GM12801 (cell line): ENCODE measurements around the gene TRAK1.

ENCODE experiments used
- TF ChIP-seq, protein P1 (sequence below): IDR thresholded peaks from one replicate; pipeline ENCODE4 v1.5.1; 2011; ENCODE audit warnings: control low read depth; ENCODE audit not compliant: insufficient read length; ENCODE audit errors: extremely low read depth

The TRAK1 gene

DNA sequence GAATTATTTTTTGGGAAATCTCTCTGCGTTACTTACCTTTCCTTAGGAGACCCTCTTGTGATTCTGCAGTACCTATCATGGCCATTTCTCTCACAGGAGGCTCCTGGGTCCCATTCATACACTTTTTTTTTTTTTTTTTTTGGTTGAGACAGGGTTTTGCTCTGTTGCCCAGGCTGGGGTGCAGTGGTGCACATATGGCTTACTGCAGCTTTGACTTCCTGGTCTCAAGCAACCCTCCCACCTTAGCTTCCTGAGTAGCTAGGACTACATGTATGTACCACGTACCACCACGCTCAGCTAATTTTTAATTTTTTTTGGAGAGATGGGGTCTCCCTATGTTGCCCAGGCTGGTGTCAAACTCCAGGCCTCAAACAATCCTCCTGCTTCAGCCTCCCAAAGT is 36.1 kb downstream of the TRAK1 start:
- TF ChIP-seq, protein P1, sequence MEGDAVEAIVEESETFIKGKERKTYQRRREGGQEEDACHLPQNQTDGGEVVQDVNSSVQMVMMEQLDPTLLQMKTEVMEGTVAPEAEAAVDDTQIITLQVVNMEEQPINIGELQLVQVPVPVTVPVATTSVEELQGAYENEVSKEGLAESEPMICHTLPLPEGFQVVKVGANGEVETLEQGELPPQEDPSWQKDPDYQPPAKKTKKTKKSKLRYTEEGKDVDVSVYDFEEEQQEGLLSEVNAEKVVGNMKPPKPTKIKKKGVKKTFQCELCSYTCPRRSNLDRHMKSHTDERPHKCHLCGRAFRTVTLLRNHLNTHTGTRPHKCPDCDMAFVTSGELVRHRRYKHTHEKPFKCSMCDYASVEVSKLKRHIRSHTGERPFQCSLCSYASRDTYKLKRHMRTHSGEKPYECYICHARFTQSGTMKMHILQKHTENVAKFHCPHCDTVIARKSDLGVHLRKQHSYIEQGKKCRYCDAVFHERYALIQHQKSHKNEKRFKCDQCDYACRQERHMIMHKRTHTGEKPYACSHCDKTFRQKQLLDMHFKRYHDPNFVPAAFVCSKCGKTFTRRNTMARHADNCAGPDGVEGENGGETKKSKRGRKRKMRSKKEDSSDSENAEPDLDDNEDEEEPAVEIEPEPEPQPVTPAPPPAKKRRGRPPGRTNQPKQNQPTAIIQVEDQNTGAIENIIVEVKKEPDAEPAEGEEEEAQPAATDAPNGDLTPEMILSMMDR = no peak

DNA sequence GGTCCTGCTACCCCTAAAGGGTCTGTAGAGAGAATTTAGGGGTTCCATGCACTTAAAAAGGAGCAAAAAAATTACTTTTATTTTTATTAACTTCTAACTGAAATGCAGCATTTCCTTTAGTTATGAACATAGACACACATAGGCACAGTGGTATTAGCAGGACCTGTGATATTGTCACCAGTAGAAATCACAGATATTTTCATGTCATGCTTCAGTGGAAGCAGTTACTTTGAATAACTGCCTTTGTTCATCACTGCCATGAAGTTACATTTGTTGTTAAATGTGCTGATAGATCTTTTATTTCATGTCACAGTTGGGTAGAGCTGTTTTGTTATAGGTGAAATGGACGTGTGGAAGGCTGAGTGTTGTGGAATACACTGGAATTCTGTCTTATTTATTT is 37.4 kb downstream of the TRAK1 start:
- TF ChIP-seq, protein P1 = no peak

DNA sequence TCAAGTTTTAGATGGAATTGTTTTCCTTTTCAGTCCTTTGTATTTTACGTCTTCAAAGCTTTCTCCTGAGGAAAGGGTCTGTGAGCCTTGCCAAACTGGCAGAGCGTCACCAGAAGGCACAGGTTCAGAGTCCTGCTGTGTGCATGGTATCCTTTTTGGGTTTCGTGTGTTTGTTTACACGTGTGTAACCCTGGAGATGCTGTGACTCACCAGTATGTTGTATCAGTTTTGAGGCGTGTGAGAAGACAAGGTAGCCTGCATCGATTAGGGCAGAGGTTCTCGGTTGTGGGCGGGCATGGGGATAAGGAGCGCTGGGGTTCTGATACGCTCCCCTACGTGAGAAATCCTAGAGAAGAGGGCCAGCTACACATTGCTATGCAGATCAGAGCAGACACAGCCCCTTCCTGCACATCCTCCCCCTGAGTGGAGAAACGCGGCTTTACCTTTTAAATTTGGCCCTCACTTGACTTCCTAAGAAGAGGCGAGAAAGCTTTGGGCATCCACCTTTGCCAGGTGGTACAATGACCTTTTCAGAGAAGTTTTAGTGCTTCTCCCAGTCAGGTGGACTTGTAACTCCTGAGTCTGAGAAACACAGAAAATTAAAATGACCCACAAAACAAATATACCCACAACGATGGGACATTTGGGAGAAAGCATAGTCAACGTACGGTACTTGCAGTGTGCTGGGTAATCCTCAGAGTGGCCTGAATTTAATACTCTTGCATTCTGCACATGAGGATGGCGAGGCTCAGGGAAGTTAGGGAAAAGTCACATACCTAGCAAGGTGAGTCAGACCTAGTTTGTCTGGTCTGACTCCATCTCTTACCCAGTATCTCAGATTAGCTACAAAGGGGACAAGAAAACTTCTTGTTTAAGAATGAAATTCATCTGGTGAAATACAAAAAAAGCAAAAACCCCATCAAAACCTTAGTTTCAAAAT is 38.1 kb downstream of the TRAK1 start:
- TF ChIP-seq, protein P1 = no peak

DNA sequence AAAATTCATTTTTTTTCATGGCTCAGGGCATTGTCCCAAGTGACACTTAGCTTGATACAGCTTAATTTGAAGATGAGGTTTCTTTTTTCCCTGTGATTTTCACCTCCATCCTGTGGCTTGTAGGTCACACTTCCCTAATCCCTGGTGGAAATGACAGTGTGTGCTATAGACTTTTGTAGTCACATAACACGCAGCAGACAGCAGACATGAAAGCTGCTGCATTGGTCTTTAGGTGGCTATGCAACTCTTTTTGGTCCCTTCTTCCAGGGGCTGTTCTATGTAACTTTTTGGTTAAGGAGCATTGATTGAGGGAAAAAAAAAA is 38.8 kb downstream of the TRAK1 start:
- TF ChIP-seq, protein P1 = no peak

DNA sequence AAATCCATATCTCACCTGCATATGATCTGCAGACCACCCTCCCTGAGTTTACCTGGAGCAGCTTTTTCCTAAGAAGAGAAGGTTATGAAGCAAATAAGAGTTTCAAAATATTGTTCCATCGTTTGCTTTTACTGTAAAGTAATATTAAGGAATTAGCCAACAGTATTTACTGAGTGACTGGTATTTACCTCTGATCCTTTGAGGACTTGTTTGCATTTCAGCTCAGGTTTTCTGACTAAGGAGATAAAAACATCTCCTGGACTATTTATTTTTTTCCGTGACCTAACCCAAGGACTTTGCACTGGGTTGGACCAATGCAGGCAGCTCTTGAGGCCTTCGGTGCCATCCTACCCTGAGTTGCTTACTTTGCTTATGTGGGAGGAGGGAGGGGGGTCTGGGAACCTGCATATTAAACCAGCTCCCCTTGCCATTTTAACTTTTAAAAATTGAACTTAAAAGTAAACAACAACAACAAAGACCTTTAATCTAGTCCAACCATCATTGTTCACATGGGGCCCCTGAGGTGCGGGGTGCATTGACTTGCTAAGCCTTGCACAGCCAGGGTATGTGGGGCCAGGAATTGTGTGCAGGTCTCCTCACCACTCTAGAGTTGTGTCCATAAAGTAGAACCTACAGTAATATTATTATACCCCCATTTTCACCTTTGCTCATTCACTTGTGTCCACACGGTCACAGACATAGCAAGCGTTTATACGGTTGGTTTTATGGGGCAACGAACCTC is 39.3 kb downstream of the TRAK1 start:
- TF ChIP-seq, protein P1 = no peak

DNA sequence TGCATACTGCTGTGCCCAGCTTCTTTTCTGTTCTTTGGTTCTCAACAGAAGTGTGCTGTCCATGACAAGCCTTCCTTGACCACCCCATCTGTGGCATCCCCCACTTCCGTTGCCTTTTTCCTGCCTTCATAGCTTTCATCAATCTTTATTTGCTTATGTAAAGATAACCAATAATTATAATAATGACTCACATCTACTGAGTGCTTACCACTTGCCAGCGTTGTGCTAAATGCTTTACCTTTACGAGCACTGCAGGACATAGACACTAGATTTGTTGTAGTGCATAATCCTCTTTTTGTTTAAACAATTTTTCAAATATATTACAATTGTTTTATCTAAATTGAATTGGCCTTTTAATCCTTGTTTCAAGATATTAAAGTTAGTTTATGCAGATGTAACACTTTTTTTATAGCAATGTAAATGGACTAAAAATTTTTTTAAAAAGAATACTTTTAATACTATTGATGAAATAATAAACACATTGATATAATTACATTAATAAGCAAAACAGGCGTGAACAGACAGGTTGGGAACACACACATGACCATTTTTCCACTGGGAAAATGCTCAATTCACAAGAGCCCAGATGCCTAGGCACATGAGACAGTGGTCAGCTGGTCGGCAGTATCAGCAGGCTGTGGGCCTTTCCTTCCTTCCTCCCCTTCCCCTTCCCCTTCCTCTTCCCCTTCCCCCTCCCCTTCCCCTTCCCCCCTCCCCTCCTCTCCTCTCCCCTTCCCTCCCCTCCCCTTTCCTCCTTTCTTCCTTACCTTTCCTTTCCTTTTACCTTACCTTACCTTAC is 42.5 kb downstream of the TRAK1 start:
- TF ChIP-seq, protein P1 = no peak
